Islet of Langerhans (tissue), 1 donor: ENCODE data around the gene ARID1B.

ENCODE experiments used
- FAIRE-seq: peaks from one replicate; lab custom pipeline; 2011; peaks lifted over from hg19 to GRCh38; lab: Jason Lieb, UNC

Gene ARID1B

GRCh38 chr6:157217894-157218370, 440.8 kb downstream of the ARID1B start:
- FAIRE-seq, result no peak

GRCh38 chr6:157218371-157219198, 441.4 kb downstream of the ARID1B start:
- no peak for FAIRE-seq

- FAIRE-seq, result no peak
These were observed 442.3 kb downstream of the ARID1B start for GRCh38 chr6:157219201-157220200.

GRCh38 chr6:157220485-157220884, 443.3 kb downstream of the ARID1B start:
- no peak for FAIRE-seq

GRCh38 chr6:157221049-157221816, 444.1 kb downstream of the ARID1B start:
- FAIRE-seq, result peak; percentile 55

- FAIRE-seq, result no peak
These were observed 444.6 kb downstream of the ARID1B start for GRCh38 chr6:157221817-157222175.

GRCh38 chr6:157222201-157222981, 445.2 kb downstream of the ARID1B start:
- no peak for FAIRE-seq

- no peak for FAIRE-seq
These were observed 445.8 kb downstream of the ARID1B start for GRCh38 chr6:157223021-157223430.

- FAIRE-seq, result no peak
These were observed 446.3 kb downstream of the ARID1B start for GRCh38 chr6:157223511-157223910.

- FAIRE-seq, result no peak
These were observed 447.2 kb downstream of the ARID1B start for GRCh38 chr6:157224178-157224950.

GRCh38 chr6:157224951-157225574, 447.9 kb downstream of the ARID1B start:
- no peak for FAIRE-seq

- FAIRE-seq, result no peak
These were observed 448.4 kb downstream of the ARID1B start for GRCh38 chr6:157225575-157225995.

- no peak for FAIRE-seq
These were observed 448.9 kb downstream of the ARID1B start for GRCh38 chr6:157226026-157226625.

GRCh38 chr6:157226761-157227160, 449.6 kb downstream of the ARID1B start:
- no peak for FAIRE-seq

- FAIRE-seq, result no peak
These were observed 450.3 kb downstream of the ARID1B start for GRCh38 chr6:157227202-157228166.

- FAIRE-seq, result no peak
These were observed 451.4 kb downstream of the ARID1B start for GRCh38 chr6:157228426-157229131.

GRCh38 chr6:157229132-157229618, 452.0 kb downstream of the ARID1B start:
- no peak for FAIRE-seq

GRCh38 chr6:157229713-157230112, 452.5 kb downstream of the ARID1B start:
- FAIRE-seq, result no peak
